Gastrocnemius medialis (tissue), 4 donors: Measurements from ENCODE around the gene TANK. TPM values are rescaled to one million over a fixed set of nuclear protein-coding genes. Genes with fewer than 3 reads are reported as not detected.

Source experiments
- ATAC-seq, 2 donors: fragments of 150-250 bp; one replicate each; pipeline ENCODE4 v1.9.1; 2016
- DNase-seq, 2 donors: peaks; one replicate each; pipeline ENCODE4 v3.0.0-alpha.2; 2019
- H3K27ac ChIP-seq, 4 donors: fragments of 200-600 bp; sonication (generic); 1 replicate in 1 of 4; 2 replicates in 3 of 4; pipeline ENCODE4 v1.5.1; 2016 to 2018; ENCODE audit warnings: mild to moderate bottlenecking in 2 of 4, moderate library complexity in 1 of 4
- H3K27me3 ChIP-seq, 3 donors: fragments of 200-600 bp; sonication (generic) in 2 of 3; 1 replicate in 1 of 3; 2 replicates in 2 of 3; pipeline versions ENCODE4 v1.5.1 to v1.6.0; 2016 to 2019; ENCODE audit warnings: mild to moderate bottlenecking in 1 of 3, moderate library complexity in 1 of 3
- H3K36me3 ChIP-seq, 2 donors: fragments of 200-600 bp; sonication (generic) in 1 of 2; one replicate each; pipeline ENCODE4 v1.5.1; 2017 to 2018
- H3K4me1 ChIP-seq, 2 donors: fragments of 200-600 bp; sonication (generic) in 1 of 2; one replicate each; pipeline ENCODE4 v1.5.1; 2016 to 2017; ENCODE audit warnings: mild to moderate bottlenecking in 2 of 2
- H3K4me3 ChIP-seq, 4 donors: fragments of 200-600 bp; sonication (generic) in 3 of 4; 1 replicate in 1 of 4; 2 replicates in 3 of 4; pipeline ENCODE4 v1.5.1; 2016 to 2019; ENCODE audit warnings: mild to moderate bottlenecking in 2 of 4
- H3K9me3 ChIP-seq, 3 donors: fragments of 200-600 bp; sonication (generic) in 2 of 3; 1 replicate in 1 of 3; 2 replicates in 2 of 3; pipeline ENCODE4 v1.5.1; 2016 to 2019
- POLR2A ChIP-seq, 2 donors: fragments of 450-650 bp; IDR thresholded peaks; one replicate each; pipeline ENCODE4 v1.6.1; 2017; ENCODE audit warnings: antibody characterized with exemption in 2 of 2, mild to moderate bottlenecking in 2 of 2, moderate library complexity in 2 of 2
- in situ Hi-C, 4 donors: fragments of 200-750 bp; cut with MboI; loops; one replicate each; pipeline versions ENCODE4 v1.15.0 to v1.8.0; 2017; ENCODE audit warnings: low sequenced_read_pairs in 4 of 4
- intact Hi-C: fragments of 100-400 bp; cut with DNase I; formaldehyde crosslinking; loops from one replicate; pipeline ENCODE4 v1.15.1; 2023; ENCODE audit warnings: low total_unique reads
- total RNA-seq, 4 donors: library from RNA; depleted of rRNA; stranded (reverse); fragments of >200 nt; gene quantifications; one replicate each; pipeline versions ENCODE4 v1.1.0 to v1.2.3, GENCODE V29; 2016
- TF ChIP-seq, protein P1 (sequence below), 5 experiments: fragments of 450-650 bp in 3 of 5; fragments of 200-600 bp in 2 of 5; sonication (generic) in 2 of 5; IDR thresholded peaks in 4 of 5; conservative IDR thresholded peaks in 1 of 5; 1 replicate in 4 of 5; 2 replicates in 1 of 5; pipeline ENCODE4 v1.5.1; 2016 to 2019; ENCODE audit warnings: antibody characterized with exemption in 5 of 5, mild to moderate bottlenecking in 3 of 5, moderate library complexity in 3 of 5

Gene TANK
- total RNA-seq, 4 donors from 2014 or later = 70.3 to 103 (median 86.0) TPM

DNA sequence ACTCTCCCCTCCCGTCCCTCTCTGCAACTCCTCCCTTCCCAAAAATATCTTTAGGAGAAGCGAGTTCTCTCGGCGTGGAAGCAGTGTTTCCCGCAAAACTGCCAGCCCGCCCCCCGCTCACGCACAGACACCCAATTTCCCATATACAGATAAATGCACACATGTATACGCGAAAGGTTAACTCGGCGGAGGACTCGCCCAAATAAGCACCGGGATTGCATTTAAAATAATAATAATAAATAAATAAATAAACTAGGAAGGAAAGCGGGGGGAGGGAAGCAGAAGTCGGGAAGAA is 78.0 kb downstream of the TANK start:
- in situ Hi-C loops (no loop called here), intact Hi-C loops (no loop called here)
- Histone ChIP-seq H3K27ac (peak overlapping the region in 1 of 4 donors; percentile 45), H3K27me3 (no peaks in the 10 kb centered on the region), H3K9me3 (no peaks in the 10 kb centered on the region), H3K4me3 (peak overlapping the region; percentile 48 to 86 (median 63)), H3K4me1 (peaks cover 4 to 12% of the 10 kb centered on the region in 2 donors), H3K36me3 (no peaks in the 10 kb centered on the region)
- no peak for TF ChIP-seq POLR2A (IDR thresholded peaks at IDR 0.05)
- TF ChIP-seq, protein P1, sequence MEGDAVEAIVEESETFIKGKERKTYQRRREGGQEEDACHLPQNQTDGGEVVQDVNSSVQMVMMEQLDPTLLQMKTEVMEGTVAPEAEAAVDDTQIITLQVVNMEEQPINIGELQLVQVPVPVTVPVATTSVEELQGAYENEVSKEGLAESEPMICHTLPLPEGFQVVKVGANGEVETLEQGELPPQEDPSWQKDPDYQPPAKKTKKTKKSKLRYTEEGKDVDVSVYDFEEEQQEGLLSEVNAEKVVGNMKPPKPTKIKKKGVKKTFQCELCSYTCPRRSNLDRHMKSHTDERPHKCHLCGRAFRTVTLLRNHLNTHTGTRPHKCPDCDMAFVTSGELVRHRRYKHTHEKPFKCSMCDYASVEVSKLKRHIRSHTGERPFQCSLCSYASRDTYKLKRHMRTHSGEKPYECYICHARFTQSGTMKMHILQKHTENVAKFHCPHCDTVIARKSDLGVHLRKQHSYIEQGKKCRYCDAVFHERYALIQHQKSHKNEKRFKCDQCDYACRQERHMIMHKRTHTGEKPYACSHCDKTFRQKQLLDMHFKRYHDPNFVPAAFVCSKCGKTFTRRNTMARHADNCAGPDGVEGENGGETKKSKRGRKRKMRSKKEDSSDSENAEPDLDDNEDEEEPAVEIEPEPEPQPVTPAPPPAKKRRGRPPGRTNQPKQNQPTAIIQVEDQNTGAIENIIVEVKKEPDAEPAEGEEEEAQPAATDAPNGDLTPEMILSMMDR (IDR thresholded peaks at IDR 0.05 in 4 of 5, conservative IDR thresholded peaks at IDR 0.05 in 1 of 5) = no peak
- no peak for DNase-seq
- ATAC-seq = peak in 1 of 2 donors; percentile 3

DNA sequence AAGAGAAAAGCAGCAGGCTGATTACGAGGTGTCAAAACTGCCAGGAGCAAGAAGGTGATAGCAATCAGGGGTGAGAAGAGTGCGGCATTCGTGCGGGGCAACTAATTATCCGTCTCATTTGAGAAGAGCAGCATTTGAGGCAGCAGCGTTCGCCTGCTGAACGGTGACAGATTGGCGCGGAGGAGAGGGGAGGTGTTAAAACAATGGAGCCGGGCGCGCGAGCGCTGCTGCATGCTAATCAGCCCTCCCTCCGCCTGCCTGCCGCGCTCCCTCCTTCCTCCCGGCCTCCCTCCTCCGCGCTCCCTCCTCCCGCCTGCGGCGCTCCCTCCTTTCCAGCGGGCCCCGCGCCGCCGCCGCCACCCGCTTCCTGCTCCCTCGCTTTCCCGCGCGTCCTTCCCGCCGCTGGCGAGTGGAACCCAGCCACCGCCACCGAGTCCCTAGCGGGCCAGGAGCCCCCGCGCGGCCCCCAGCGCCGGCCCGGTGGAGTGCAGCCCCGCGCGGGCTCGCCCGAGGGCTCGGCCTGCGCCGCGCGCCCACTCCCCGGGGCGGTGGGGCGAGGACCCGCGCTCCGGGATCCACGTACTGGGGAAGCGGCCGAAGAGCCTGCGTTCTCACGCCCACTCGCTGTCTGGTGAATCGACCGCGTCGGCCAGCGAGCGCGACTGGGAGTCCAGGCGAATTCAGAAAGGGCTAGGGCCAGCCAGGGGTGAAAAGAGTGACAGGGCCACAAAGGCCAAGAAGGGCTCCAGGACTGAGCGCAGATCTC is 78.5 kb downstream of the TANK start:
- H3K4me1 ChIP-seq = peaks cover 4 to 12% of the 10 kb centered on the region in 2 donors
- no peak for TF ChIP-seq POLR2A (IDR thresholded peaks at IDR 0.05)
- TF ChIP-seq, protein P1 (IDR thresholded peaks at IDR 0.05 in 4 of 5, conservative IDR thresholded peaks at IDR 0.05 in 1 of 5) = no peak
- DNase-seq = peak; percentile 21 to 32
- in situ Hi-C loops (no loop called here), intact Hi-C loops (no loop called here)
- peak overlapping the region; percentile 48 to 86 (median 63) for H3K4me3 ChIP-seq
- H3K9me3 ChIP-seq = no peaks in the 10 kb centered on the region
- peak; percentile 43 to 70 for ATAC-seq
- peak overlapping the region in 1 of 4 donors; percentile 45 for H3K27ac ChIP-seq
- no peaks in the 10 kb centered on the region for H3K27me3 ChIP-seq
- no peaks in the 10 kb centered on the region for H3K36me3 ChIP-seq

DNA sequence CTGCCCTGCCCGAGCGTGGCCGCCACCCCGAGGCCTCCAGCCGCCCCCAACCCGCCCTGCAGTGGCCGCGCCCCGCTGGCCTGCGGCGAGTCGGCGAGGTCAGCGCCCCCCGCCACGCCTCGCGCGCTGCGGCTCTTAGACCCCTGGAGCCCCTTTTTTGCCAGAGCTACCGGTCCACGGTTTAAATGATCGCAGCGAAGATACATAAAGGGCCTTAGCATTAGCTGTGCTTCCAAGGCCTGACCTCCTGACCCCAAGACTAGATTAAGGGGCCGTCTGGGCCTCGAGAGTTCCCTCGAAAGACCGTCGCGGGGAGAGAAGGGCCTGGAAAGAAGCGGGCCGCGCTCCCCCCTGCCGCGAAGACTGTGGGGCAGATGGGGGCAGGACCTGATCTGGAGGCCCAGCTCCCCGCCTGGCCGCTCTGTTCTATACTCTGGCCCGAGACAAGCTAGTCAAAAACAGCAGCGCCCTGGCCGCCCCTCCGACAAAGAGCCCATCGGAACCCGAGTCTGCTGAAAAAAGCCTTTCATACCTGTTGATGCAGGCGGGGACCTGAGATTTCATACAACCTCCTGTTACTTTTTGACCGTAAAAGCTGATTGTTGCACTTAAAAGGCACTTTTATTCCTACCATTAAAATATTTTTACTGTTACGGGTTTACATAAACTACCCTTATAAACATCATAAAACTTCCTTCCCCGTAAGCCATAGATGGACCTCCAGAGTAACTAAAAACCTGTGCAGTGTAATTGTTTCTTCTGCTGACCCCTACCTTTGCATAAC is 79.3 kb downstream of the TANK start:
- no peak for ATAC-seq
- TF ChIP-seq, protein P1 (IDR thresholded peaks at IDR 0.05 in 4 of 5, conservative IDR thresholded peaks at IDR 0.05 in 1 of 5) = no peak
- TF ChIP-seq POLR2A (IDR thresholded peaks at IDR 0.05) = no peak
- no peak for DNase-seq
- intact Hi-C loops = no loop called here
- Histone ChIP-seq H3K27ac (no peak overlapping the region), H3K4me3 (peak overlapping the region in 2 of 4 donors; percentile 48 to 64), H3K9me3 (no peaks in the 10 kb centered on the region), H3K27me3 (no peaks in the 10 kb centered on the region), H3K36me3 (no peaks in the 10 kb centered on the region), H3K4me1 (peaks cover 4 to 12% of the 10 kb centered on the region in 2 donors)
- in situ Hi-C loops = no loop called here

DNA sequence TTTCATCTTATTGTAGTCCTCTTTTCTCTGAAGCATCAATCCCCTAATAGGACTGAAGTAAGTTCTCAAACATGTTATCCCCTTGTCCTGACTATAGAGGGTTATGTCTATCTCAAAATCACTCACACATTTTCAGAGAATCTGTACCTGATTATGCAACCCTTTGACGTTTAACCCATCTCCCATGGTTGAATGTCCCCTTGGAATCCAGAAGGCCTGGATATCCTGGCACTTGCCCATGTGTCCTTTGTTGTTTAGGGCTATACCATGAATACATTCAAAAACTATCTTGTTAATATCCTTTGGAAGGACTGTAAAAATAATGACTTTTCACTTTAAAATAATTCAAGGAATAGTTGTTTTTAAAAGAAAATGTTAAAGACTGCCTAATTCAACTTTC is 81.7 kb downstream of the TANK start:
- Histone ChIP-seq H3K27me3 (no peaks in the 10 kb centered on the region), H3K9me3 (no peaks in the 10 kb centered on the region), H3K27ac (no peak overlapping the region), H3K4me1 (peaks cover 4 to 9% of the 10 kb centered on the region in 2 donors), H3K4me3 (no peak overlapping the region), H3K36me3 (no peaks in the 10 kb centered on the region)
- TF ChIP-seq POLR2A (IDR thresholded peaks at IDR 0.05) = no peak
- TF ChIP-seq, protein P1 (IDR thresholded peaks at IDR 0.05 in 4 of 5, conservative IDR thresholded peaks at IDR 0.05 in 1 of 5) = no peak
- DNase-seq (no peak), ATAC-seq (no peak)
- in situ Hi-C loops = no loop called here
- intact Hi-C loops = no loop called here
